Endothelial cell of umbilical vein (primary cell): ENCODE measurements around the gene PHB1. TPM values are rescaled to one million over a fixed set of nuclear protein-coding genes. Genes with fewer than 3 reads are reported as not detected.

Experiments used
- BruUV-seq: library from RNA; stranded (reverse); fragments of 400-500 nt; replicated peaks from 2 replicates; lab custom pipeline; 2021; lab: Mats Ljungman, UMichigan
- CTCF ChIA-PET: fragments of 300-600, 350-600 bp; sonication (Branson Sonifier 250); formaldehyde crosslinking; loops from one replicate; lab custom pipeline; 2021; ENCODE audit warnings: antibody characterized with exemption, inconsistent platforms; lab: Charles Lee
- POLR2A ChIA-PET: fragments of 300-600, 350-600 bp; sonication (Branson Sonifier 250); formaldehyde crosslinking; loops from one replicate; lab custom pipeline; 2021; ENCODE audit warnings: antibody characterized with exemption, inconsistent platforms; lab: Charles Lee
- DNase-seq: peaks from one replicate; pipeline ENCODE4 v3.0.0-alpha.2; 2011; ENCODE audit warnings: low read depth, low spot score
- FAIRE-seq: peaks from 2 replicates; lab custom pipeline; 2011; peaks lifted over from hg19 to GRCh38; lab: Jason Lieb, UNC
- H2AFZ ChIP-seq: 2 replicates; pipeline ENCODE4 v1.6.0; 2012; ENCODE audit warnings: low read depth, low read length, control low read depth, inconsistent platforms
- H3K27ac ChIP-seq: 2 replicates; pipeline ENCODE4 v1.5.1; 2011; ENCODE audit warnings: low read depth, mild to moderate bottlenecking, control low read depth, low read length, moderate library complexity; ENCODE audit not compliant: insufficient read depth
- H3K27me3 ChIP-seq, 2 experiments: 2 replicates each; pipeline versions ENCODE4 v1.6.0 to v1.6.1; 2011; ENCODE audit warnings: low read length in 2 of 2, mixed read lengths in 1 of 2; ENCODE audit not compliant: control insufficient read depth in 2 of 2, insufficient read depth in 2 of 2
- H3K36me3 ChIP-seq, 2 experiments: 2 replicates in 1 of 2; 3 replicates in 1 of 2; pipeline ENCODE4 v1.5.1; 2011; ENCODE audit warnings: low read length in 2 of 2, mild to moderate bottlenecking in 1 of 2, moderate library complexity in 1 of 2; ENCODE audit not compliant: control insufficient read depth in 2 of 2, insufficient read depth in 2 of 2; ENCODE audit errors: extremely low read depth in 1 of 2
- H3K4me1 ChIP-seq: 3 replicates; pipeline ENCODE4 v1.5.1; 2011; ENCODE audit warnings: mild to moderate bottlenecking, low read length; ENCODE audit not compliant: control insufficient read depth, insufficient read depth; ENCODE audit errors: extremely low read depth
- H3K4me2 ChIP-seq: 2 replicates; pipeline ENCODE4 v1.6.1; 2011; ENCODE audit warnings: low read length, control low read depth, mixed read lengths; ENCODE audit not compliant: insufficient read depth
- H3K4me3 ChIP-seq, 3 experiments: fragments of 200-600 bp in 1 of 3; sonication (generic), shearing (Covaris generic) in 1 of 3; replicated peaks in 1 of 3; 2 replicates each; pipeline ENCODE4 v1.5.1; 2011 to 2016; ENCODE audit warnings: control low read depth in 3 of 3, low read length in 3 of 3, mild to moderate bottlenecking in 2 of 3, inconsistent platforms in 1 of 3, low read depth in 1 of 3, moderate library complexity in 1 of 3; ENCODE audit not compliant: insufficient read depth in 1 of 3
- H3K79me2 ChIP-seq: 2 replicates; pipeline ENCODE4 v1.6.0; 2012; ENCODE audit warnings: low read length, inconsistent platforms; ENCODE audit not compliant: control insufficient read depth, insufficient read depth
- H3K9ac ChIP-seq: replicated peaks from 2 replicates; pipeline ENCODE3; 2011; ENCODE audit warnings: low read length, control low read depth; ENCODE audit not compliant: insufficient read depth; ENCODE audit errors: extremely low read depth
- H3K9me1 ChIP-seq: replicated peaks from 3 replicates; pipeline ENCODE4 v1.6.0; 2011; ENCODE audit warnings: mild to moderate bottlenecking, low read length; ENCODE audit not compliant: control insufficient read depth, insufficient read depth; ENCODE audit errors: extremely low read depth
- H3K9me3 ChIP-seq: replicated peaks from 2 replicates; pipeline ENCODE4 v1.5.1; 2012; ENCODE audit warnings: low read length, inconsistent platforms; ENCODE audit not compliant: control insufficient read depth, insufficient read depth
- H4K20me1 ChIP-seq: replicated peaks from 2 replicates; pipeline ENCODE3; 2011; ENCODE audit warnings: mild to moderate bottlenecking, low read length; ENCODE audit not compliant: control insufficient read depth, insufficient read depth; ENCODE audit errors: extremely low read depth
- GATA2 ChIP-seq: IDR thresholded peaks from 2 replicates; pipeline ENCODE4 v1.7.0; 2011; ENCODE audit warnings: low read depth, mild to moderate bottlenecking, moderate library complexity, mixed read lengths, low read length; ENCODE audit not compliant: insufficient read length, insufficient read depth
- MYC ChIP-seq: IDR thresholded peaks from one replicate; pipeline ENCODE4 v1.6.1; 2011; ENCODE audit warnings: mild to moderate bottlenecking, low read depth, low read length
- POLR2A ChIP-seq: IDR thresholded peaks from 2 replicates; pipeline ENCODE4 v1.6.1; 2012; ENCODE audit warnings: low read depth, mild to moderate bottlenecking, control low read depth, low read length
- dilution Hi-C: fragments of 300-500 bp; cut with MboI; formaldehyde crosslinking; loops from one replicate; pipeline ENCODE4 v1.15.0; 2019; ENCODE audit warnings: low sequenced_read_pairs; ENCODE audit not compliant: extremely low pct_ligation_motif_present
- intact Hi-C: fragments of 100-400 bp; cut with micrococcal nuclease; formaldehyde crosslinking; loops from one replicate; pipeline ENCODE4 v1.10.0; 2022
- polyA plus RNA-seq, 4 experiments: library from polyadenylated mRNA; depleted of rRNA in 3 of 4; stranded (reverse) in 3 of 4; unstranded in 1 of 4; fragments of >200 nt; gene quantifications; 2 replicates each; pipeline versions ENCODE4 v1.2.1 to v1.2.3, GENCODE V29; 2011 to 2012; ENCODE audit warnings: missing spikeins in 1 of 4
- total RNA-seq: library from RNA; stranded (reverse); gene quantifications from 2 replicates; pipeline ENCODE4 v1.2.3, GENCODE V29; 2021

Gene PHB1
- total and polyA plus RNA-seq, 2 donors (not counting 3 experiments of a cell fraction or from before 2014, with no cell fraction given) = 222 to 287 TPM

DNA sequence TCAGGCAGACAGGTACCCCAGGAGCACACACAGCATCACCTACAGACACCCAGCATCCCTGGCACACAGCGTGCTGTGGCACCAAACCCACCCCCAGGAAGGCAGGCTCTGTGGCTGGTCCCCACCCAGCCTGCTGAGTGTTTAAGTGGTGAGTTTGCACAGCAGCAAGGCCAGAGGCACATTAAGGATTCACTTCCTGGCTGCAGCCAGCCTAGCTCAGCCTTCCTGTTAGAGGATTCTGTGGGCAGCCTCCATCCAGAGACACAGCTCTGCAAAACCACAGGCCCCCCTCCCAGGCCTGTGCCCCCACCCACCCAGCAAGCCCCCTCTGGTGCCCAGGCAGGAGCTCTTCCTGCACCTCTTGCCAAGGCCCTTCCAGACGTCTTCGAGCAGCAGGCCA, 36.1 kb upstream of the PHB1 start:
- ChIA-PET POLR2A (interaction anchor here (0.6 kb wide), 1 partner anchor 32 kb away, joined by 3 read pairs; no protein-coding TSS in a partner anchor), CTCF (no interaction called here)
- H3K9ac ChIP-seq = no peak overlapping the region
- H3K9me3 ChIP-seq = no peaks in the 10 kb centered on the region
- H3K27ac ChIP-seq = no peak overlapping the region
- no peaks in the 10 kb centered on the region for H3K9me1 ChIP-seq
- no peaks in the 10 kb centered on the region for H3K36me3 ChIP-seq
- FAIRE-seq (no peak), DNase-seq (no peak)
- no peaks in the 10 kb centered on the region for H3K79me2 ChIP-seq
- no peak overlapping the region for H3K4me3 ChIP-seq
- H3K4me2 ChIP-seq = no peak overlapping the region
- intact Hi-C loops (no loop called here), dilution Hi-C loops (no loop called here)
- no peaks in the 10 kb centered on the region for H4K20me1 ChIP-seq
- TF ChIP-seq POLR2A = no peak
- no TSS peak for BruUV-seq
- no peak overlapping the region for H2AFZ ChIP-seq
- peaks cover 0 to 6% of the 10 kb centered on the region in 2 experiments for H3K27me3 ChIP-seq
- H3K4me1 ChIP-seq = no peaks in the 10 kb centered on the region

DNA sequence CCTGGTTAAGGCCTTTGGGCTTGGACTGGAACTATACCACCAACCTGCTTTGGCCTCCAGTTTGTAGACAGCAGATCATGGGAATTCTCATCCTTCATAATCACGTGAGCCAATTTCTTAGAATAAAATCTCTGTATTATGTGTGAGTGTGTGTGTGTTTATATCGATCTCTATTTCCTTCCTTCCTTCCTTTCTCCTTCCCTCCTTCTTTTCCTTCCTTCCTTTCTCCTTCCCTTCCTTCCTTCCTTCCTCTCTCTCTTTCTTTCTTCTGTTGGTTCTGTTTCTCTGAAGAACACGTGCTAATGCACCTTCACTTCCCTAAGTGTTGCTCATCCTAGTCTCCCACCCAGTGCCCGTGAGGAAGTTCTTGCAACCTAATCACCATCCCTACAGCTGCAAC, 35.5 kb upstream of the PHB1 start:
- Histone ChIP-seq H3K9me1 (no peaks in the 10 kb centered on the region), H3K27me3 (peaks cover 0 to 6% of the 10 kb centered on the region in 2 experiments), H3K4me3 (no peak overlapping the region), H3K9ac (no peak overlapping the region), H3K79me2 (no peaks in the 10 kb centered on the region), H3K4me1 (no peaks in the 10 kb centered on the region), H4K20me1 (no peaks in the 10 kb centered on the region), H3K9me3 (no peaks in the 10 kb centered on the region), H2AFZ (no peak overlapping the region), H3K36me3 (no peaks in the 10 kb centered on the region), H3K27ac (no peak overlapping the region), H3K4me2 (no peak overlapping the region)
- intact Hi-C loops (no loop called here), dilution Hi-C loops (no loop called here)
- no TSS peak for BruUV-seq
- no peak for FAIRE-seq
- no peak for DNase-seq
- CTCF ChIA-PET = no interaction called here
- TF ChIP-seq GATA2 = no peak
- TF ChIP-seq MYC = no peak
- TF ChIP-seq POLR2A = no peak
- POLR2A ChIA-PET = interaction anchor here (0.6 kb wide), 1 partner anchor 32 kb away, joined by 3 read pairs; no protein-coding TSS in a partner anchor
